Ovary (tissue), 3 donors: Measurements from ENCODE around the gene NT5DC3.

ENCODE experiments used
- EP300 ChIP-seq: sonication (generic); formaldehyde crosslinking; IDR thresholded peaks from one replicate; pipeline ENCODE4 v1.6.1; 2017; ENCODE audit warnings: antibody characterized with exemption
- POLR2A ChIP-seq: fragments of 450-650 bp; IDR thresholded peaks from one replicate; pipeline ENCODE4 v1.6.1; 2017; ENCODE audit warnings: antibody characterized with exemption, mild to moderate bottlenecking, moderate library complexity
- TF ChIP-seq, protein P1 (sequence below), 3 donors: fragments of 450-650 bp in 2 of 3; fragments of 200-600 bp in 1 of 3; IDR thresholded peaks; one replicate each; pipeline versions ENCODE4 v1.5.1 to v1.8.0; 2016 to 2022; ENCODE audit warnings: antibody characterized with exemption in 3 of 3, mild to moderate bottlenecking in 1 of 3
- donor health status: DM: no; HTN: no; CAD: no.

DNA sequence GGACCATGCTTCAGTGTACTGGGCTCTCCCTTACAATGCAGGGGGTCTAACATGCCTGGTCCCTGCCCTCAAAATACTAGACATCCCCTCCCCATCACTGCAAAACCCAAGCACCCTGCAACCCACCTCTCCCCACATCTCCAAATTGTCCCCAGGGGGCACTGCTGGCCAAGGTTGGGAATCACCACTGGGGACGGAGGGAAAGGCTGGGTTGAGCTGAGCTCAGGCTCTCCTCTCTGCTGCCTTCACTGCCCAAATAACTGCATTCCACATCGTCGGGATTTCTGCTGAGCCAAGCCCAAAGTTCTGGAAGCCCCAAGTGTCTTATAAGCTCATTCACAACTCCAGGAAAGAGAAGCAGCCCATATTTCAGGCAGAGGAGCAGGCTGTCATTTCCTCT, 69.6 kb downstream of the NT5DC3 start:
- TF ChIP-seq EP300 = no peak
- TF ChIP-seq, protein P1, sequence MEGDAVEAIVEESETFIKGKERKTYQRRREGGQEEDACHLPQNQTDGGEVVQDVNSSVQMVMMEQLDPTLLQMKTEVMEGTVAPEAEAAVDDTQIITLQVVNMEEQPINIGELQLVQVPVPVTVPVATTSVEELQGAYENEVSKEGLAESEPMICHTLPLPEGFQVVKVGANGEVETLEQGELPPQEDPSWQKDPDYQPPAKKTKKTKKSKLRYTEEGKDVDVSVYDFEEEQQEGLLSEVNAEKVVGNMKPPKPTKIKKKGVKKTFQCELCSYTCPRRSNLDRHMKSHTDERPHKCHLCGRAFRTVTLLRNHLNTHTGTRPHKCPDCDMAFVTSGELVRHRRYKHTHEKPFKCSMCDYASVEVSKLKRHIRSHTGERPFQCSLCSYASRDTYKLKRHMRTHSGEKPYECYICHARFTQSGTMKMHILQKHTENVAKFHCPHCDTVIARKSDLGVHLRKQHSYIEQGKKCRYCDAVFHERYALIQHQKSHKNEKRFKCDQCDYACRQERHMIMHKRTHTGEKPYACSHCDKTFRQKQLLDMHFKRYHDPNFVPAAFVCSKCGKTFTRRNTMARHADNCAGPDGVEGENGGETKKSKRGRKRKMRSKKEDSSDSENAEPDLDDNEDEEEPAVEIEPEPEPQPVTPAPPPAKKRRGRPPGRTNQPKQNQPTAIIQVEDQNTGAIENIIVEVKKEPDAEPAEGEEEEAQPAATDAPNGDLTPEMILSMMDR (IDR thresholded peaks at IDR 0.05) = peak in 1 of 3 donors; percentile 21
- TF ChIP-seq POLR2A = no peak
